NCI-H345 (cell line): ENCODE measurements around the gene ABTB1.

Experiments used
- DNase-seq: peaks from one replicate; lab custom pipeline; 2025; lab: John Stamatoyannopoulos, UW

The ABTB1 gene

GRCh38 chr3:127687228-127687737, 14.5 kb downstream of the ABTB1 start:
- no peak for DNase-seq

GRCh38 chr3:127688022-127688415, 15.3 kb downstream of the ABTB1 start:
- no peak for DNase-seq

- DNase-seq: no peak
Measured at GRCh38 chr3:127688416-127689265, 15.9 kb downstream of the ABTB1 start.

GRCh38 chr3:127689266-127689860, 16.6 kb downstream of the ABTB1 start:
- DNase-seq: no peak

- no peak for DNase-seq
Measured at GRCh38 chr3:127690106-127690505, 17.4 kb downstream of the ABTB1 start.

GRCh38 chr3:127690823-127691452, 18.2 kb downstream of the ABTB1 start:
- DNase-seq: no peak

GRCh38 chr3:127691489-127691888, 18.7 kb downstream of the ABTB1 start:
- DNase-seq: no peak

- no peak for DNase-seq
Measured at GRCh38 chr3:127691974-127692373, 19.2 kb downstream of the ABTB1 start.

GRCh38 chr3:127692501-127693335, 20.0 kb downstream of the ABTB1 start:
- DNase-seq: no peak

- DNase-seq: no peak
Measured at GRCh38 chr3:127693336-127693843, 20.6 kb downstream of the ABTB1 start.

- DNase-seq: peak; percentile 46
Measured at GRCh38 chr3:127694467-127695215, 21.9 kb downstream of the ABTB1 start.

GRCh38 chr3:127697551-127698240, 24.9 kb downstream of the ABTB1 start:
- peak; percentile 40 for DNase-seq

- DNase-seq: no peak
Measured at GRCh38 chr3:127698286-127698685, 25.5 kb downstream of the ABTB1 start.

GRCh38 chr3:127698691-127699415, 26.1 kb downstream of the ABTB1 start:
- DNase-seq: no peak

GRCh38 chr3:127699416-127700300, 26.9 kb downstream of the ABTB1 start:
- no peak for DNase-seq

- DNase-seq: no peak
Measured at GRCh38 chr3:127700406-127700805, 27.7 kb downstream of the ABTB1 start.

- no peak for DNase-seq
Measured at GRCh38 chr3:127701280-127701911, 28.6 kb downstream of the ABTB1 start.

GRCh38 chr3:127702151-127702578, 29.4 kb downstream of the ABTB1 start:
- no peak for DNase-seq
